GM19397 (cell line): Measurements from ENCODE around the gene DNAJB13.
"Not testable (repeated sequence)": the region's sequence is repeated elsewhere in the genome, so short reads cannot be mapped to it uniquely, and the experiment has no call there.

Experiments used
- ATAC-seq: cut with Tn5 transposase; IDR thresholded peaks from one replicate; pipeline ENCODE4 v1.9.1; 2021; ENCODE audit warnings: mild to moderate bottlenecking, moderate library complexity; ENCODE audit not compliant: unreplicated experiment

Gene DNAJB13, protein sequence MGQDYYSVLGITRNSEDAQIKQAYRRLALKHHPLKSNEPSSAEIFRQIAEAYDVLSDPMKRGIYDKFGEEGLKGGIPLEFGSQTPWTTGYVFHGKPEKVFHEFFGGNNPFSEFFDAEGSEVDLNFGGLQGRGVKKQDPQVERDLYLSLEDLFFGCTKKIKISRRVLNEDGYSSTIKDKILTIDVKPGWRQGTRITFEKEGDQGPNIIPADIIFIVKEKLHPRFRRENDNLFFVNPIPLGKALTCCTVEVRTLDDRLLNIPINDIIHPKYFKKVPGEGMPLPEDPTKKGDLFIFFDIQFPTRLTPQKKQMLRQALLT

GRCh38 chr11:73950869-73951710 is at the start of gene DNAJB13:
Gene DNAJB13 (plus strand): TSS chr11:73951026. CDS start chr11:73951070, 44 bp downstream.
- ATAC-seq: no peak

DNA sequence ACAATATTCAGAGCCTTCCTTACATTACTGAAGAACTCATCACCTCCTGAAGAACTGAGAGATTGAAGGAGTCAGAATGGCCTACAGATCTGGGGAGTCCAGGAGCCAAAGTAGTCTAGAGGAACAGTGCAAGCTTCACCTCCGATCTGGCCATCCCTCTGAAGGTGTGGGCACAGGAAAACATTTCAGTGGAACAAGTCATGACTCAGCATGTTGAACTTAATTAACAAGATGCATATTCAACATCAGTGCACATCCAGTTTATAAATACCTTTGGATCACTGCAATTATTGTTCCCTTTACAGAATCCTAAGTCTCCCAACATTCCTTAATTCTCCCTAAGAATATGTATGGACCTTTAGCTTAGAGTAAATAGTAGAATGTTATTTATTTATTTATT is 48.5 kb upstream of the DNAJB13 start:
- no peak for ATAC-seq

- no peak for ATAC-seq
Observed at GRCh38 chr11:73907191-73907590, 43.6 kb upstream of the DNAJB13 start.

GRCh38 chr11:73912026-73912425 is 38.8 kb upstream of the DNAJB13 start:
- ATAC-seq: no peak

GRCh38 chr11:73913472-73913871 is 37.4 kb upstream of the DNAJB13 start:
- no peak for ATAC-seq

DNA sequence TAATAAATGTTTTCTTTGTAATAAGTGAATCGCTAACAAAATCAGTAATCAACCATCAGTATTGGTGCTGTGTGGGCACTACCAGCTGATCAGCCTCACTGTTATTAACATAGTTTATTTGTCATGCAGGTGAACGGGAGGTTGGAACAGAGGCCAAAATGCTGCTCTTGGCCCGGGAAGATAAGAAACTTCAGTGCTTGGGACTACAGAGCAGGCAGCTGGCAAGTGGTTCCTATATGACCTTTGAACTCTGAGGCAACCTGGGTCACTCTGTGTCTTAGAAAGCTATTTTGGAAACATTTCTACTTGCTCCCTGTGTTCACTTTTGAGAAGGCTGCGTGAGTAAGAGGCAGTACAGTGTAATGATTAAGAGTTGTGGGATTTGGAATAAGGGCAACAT is 36.5 kb upstream of the DNAJB13 start:
- no peak for ATAC-seq

DNA sequence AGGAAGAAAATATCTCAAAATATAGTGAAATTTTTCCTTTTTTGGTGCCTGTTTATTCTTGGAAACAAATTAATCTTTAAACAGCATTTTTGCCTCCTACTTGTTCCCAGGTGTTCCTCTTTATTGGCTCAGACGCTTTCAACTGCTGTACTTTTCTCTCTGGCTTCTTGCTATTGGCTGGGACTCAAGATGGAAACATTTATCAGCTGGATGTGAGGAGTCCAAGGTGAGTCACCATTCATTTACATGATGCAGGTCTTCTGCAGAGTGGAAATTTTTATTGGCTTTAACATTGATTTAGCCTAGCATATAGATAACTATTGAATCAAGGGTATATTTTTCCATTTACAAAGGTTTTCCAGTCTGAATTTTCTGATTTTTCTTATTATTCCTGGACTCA is 34.4 kb upstream of the DNAJB13 start:
- ATAC-seq: no peak

GRCh38 chr11:73921180-73921579 is 29.6 kb upstream of the DNAJB13 start:
- ATAC-seq: no peak

GRCh38 chr11:73929388-73929787 is 21.4 kb upstream of the DNAJB13 start:
- ATAC-seq: no peak

- ATAC-seq: no peak
Observed at GRCh38 chr11:73931039-73931645, 19.7 kb upstream of the DNAJB13 start.

DNA sequence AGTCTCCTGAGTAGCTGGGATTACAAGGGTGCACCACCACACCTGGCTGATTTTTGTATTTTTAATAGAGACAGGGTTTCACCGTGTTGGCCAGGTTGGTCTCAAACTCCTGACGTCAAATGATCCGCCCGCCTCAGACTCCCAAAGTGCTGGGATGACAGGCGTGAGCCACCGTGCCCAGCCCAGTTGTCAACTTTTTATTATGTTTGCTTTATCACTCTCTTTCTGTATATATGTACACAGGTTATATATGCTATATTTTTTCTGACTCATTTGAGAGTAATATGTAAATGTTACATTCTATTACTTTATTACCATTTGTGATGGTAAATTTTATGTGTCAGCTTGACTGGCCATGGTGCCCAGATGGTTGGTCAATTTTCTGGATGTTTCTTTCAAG is 18.9 kb upstream of the DNAJB13 start:
- ATAC-seq: no peak

GRCh38 chr11:73932781-73933180 is 18.0 kb upstream of the DNAJB13 start:
- no peak for ATAC-seq

DNA sequence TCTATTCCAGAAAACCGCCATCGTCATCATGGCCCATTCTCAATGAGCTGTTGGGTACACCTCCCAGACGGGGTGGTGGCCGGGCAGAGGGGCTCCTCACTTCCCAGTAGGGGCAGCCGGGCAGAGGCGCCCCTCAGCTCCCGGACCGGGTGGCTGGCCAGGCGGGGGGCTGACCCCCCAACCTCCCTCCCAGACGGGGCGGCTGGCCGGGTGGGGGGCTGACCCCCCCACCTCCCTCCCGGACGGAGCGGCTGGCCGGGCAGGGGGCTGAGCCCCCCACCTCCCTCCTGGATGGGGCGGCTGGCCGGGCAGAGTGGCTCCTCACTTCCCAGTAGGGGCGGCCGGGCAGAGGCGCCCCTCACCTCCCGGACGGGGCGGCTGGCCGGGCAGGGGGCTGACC is 14.8 kb upstream of the DNAJB13 start:
- not testable (repeated sequence) for ATAC-seq

DNA sequence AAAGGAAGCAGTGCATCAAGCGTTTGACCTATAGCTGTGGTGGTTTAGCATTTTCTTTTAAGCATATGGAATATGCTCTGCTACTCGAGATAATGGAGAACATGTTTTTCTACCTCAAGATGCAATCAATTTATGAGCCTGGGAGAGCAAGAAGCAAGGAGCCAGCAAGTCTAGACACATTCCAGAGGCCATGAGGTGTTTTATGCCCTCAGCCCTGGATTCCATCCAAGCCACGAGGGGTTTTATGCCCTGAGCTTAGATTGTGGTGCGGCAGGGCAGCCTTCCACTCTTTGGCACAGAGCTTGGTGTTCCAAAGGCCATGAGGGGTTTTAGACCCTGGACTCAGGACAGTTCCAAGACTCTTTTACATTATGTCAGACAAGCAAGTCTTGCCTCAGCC is 11.7 kb upstream of the DNAJB13 start:
- no peak for ATAC-seq

GRCh38 chr11:73940801-73941570 is 9.8 kb upstream of the DNAJB13 start:
- ATAC-seq: no peak

GRCh38 chr11:73942010-73942409 is 8.8 kb upstream of the DNAJB13 start:
- no peak for ATAC-seq

DNA sequence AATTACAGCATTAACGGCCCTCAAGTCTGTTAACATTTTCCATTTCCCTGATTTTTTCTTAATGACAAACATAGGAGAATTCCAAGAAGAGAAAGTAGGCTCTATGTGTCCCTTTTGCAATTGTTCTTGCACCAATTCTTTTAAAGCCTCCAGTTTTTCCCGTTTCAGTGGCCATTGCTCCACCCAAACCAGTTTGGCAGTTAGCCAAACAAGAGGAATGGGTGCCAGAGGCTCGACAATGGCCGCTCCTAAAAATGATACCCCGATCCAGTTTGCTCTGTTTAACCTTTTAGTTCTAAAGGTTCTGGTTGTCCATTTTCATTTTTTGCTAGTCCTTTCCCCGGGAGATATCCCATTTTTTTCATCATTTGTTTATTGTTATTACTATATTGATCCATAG is 6.7 kb upstream of the DNAJB13 start:
- no peak for ATAC-seq

DNA sequence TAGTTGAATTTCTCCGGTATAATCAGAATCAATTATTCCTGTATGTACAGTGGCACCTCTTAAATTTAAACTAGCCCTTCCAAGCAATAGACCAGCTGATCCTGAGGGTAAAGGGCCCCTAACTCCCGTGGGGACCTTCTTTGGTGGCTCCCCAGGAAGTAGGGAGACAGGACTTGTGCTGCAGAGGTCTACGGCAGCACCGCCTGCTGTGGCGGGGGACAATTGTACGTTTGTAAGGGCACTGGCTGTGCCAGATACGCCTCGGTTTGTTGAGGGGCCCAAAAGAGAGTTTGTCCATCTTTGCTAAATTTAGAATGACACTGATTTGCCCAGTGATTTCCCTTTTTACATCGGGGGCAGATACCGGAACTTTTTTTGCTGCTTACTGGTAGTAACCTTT is 5.9 kb upstream of the DNAJB13 start:
- ATAC-seq: no peak

DNA sequence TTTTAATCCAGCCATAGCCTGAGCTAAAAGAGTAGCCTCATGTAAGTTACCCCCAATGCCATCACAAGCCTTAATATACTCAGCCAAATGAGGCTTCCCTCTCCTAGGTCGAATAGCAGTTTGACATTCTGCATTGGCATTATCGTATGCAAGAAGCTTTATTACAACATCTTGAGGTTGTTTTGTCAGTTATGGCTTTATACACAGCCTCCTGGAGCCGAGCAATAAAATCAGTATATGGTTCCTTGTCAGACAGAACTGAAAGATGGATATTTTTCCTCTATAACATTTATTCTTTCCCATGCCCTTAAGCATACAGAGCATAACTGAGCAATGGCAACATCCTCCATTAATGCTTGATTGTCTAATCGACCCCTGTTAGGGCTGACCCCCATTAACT is 5.4 kb upstream of the DNAJB13 start:
- ATAC-seq: no peak

DNA sequence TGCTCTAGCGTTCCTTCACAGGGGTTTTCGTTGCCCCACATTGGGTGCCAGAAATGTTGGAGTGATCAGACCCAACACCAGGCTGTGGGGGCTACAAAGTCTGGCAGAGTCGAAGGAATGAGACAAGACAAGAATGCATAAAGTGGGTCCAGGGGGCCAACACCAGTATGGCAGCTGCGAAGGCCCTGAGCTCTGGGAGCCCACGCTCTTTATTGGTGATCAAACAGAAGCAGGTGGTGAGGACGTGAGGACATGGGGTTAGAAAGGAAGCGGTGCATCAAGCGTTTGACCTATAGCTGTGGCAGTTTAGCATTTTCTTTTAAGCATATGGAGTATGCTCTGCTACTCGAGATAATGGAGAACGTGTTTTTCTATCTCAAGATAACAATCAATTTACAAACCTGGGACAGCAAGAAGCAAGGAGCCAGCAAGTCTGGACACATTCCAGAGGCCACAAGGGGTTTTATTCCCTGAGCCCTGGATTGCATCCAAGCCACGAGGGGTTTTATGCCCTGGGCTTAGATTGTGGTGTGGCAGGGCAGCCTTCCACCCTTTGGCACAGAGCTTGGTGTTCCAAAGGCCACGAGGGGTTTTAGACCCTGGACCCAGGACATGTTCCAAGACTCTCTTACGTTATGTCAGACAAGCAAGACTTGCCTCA is 3.9 kb upstream of the DNAJB13 start:
- no peak for ATAC-seq

GRCh38 chr11:73949246-73949645 is 1.6 kb upstream of the DNAJB13 start:
- ATAC-seq: no peak
